Neural progenitor cell (in vitro differentiated cells): ENCODE data around the gene TMEM176A. TPM values are rescaled to one million over a fixed set of nuclear protein-coding genes. Genes with fewer than 3 reads are reported as not detected.
A peak's percentile ranks its signal among the peaks of the same experiment; 100 is the strongest.

Experiments used
- DNase-seq: peaks from one replicate; pipeline ENCODE4 v3.0.0-alpha.2; 2016; ENCODE audit warnings: low spot score
- H2AFZ ChIP-seq: fragments of 200-600 bp; sonication (generic); replicated peaks from 2 replicates; pipeline ENCODE4 v1.6.1; 2016; ENCODE audit warnings: antibody characterized with exemption
- H3F3A ChIP-seq: fragments of 200-600 bp; sonication (generic); 2 replicates; pipeline ENCODE4 v1.6.1; 2016; ENCODE audit warnings: antibody characterized with exemption, low read depth
- H3K27ac ChIP-seq: fragments of 200-600 bp; sonication (generic); 2 replicates; pipeline ENCODE4 v1.5.1; 2016; ENCODE audit warnings: mild to moderate bottlenecking
- H3K27me3 ChIP-seq: fragments of 200-600 bp; sonication (generic); 2 replicates; pipeline ENCODE4 v1.6.1; 2016; ENCODE audit warnings: mild to moderate bottlenecking, moderate library complexity
- H3K36me3 ChIP-seq: fragments of 200-600 bp; sonication (generic); 2 replicates; pipeline ENCODE4 v1.5.1; 2016
- H3K4me1 ChIP-seq: fragments of 200-600 bp; sonication (generic); 2 replicates; pipeline ENCODE4 v1.6.1; 2016; ENCODE audit warnings: mixed run types
- H3K4me2 ChIP-seq: fragments of 200-600 bp; sonication (generic); 2 replicates; pipeline ENCODE4 v1.6.1; 2016
- H3K4me3 ChIP-seq: fragments of 200-600 bp; sonication (generic); 2 replicates; pipeline ENCODE4 v1.5.1; 2016
- H3K79me2 ChIP-seq: fragments of 200-600 bp; sonication (generic); 2 replicates; pipeline ENCODE4 v1.6.1; 2016; ENCODE audit warnings: low read depth
- H3K9ac ChIP-seq: fragments of 200-600 bp; sonication (generic); 2 replicates; pipeline ENCODE4 v1.6.1; 2016
- H3K9me3 ChIP-seq: fragments of 200-600 bp; sonication (generic); 2 replicates; pipeline ENCODE4 v1.5.1; 2016; ENCODE audit warnings: low read depth
- H4K20me1 ChIP-seq: fragments of 200-600 bp; sonication (generic); 2 replicates; pipeline ENCODE4 v1.6.1; 2016; ENCODE audit warnings: low read depth
- H3K27ac Mint-ChIP-seq: 3 replicates; pipeline ENCODE4 v1.8.0; 2021; ENCODE audit warnings: mixed read lengths
- H3K27me3 Mint-ChIP-seq: 2 replicates; pipeline ENCODE4 v1.8.0; 2022; ENCODE audit warnings: low read depth, mild to moderate bottlenecking, inconsistent platforms, moderate library complexity, mixed read lengths; ENCODE audit not compliant: insufficient read depth
- H3K36me3 Mint-ChIP-seq: 3 replicates; pipeline ENCODE4 v1.8.0; 2021; ENCODE audit warnings: mixed read lengths
- H3K4me1 Mint-ChIP-seq: 3 replicates; pipeline ENCODE4 v1.8.0; 2021; ENCODE audit warnings: mixed read lengths
- H3K4me3 Mint-ChIP-seq: 3 replicates; pipeline ENCODE4 v1.8.0; 2021; ENCODE audit warnings: mild to moderate bottlenecking, moderate library complexity, mixed read lengths
- H3K9me3 Mint-ChIP-seq: 3 replicates; pipeline ENCODE4 v1.8.0; 2020; ENCODE audit warnings: mixed read lengths
- CTCF ChIP-seq: fragments of 200-600 bp; sonication (generic); IDR thresholded peaks from 2 replicates; pipeline ENCODE4 v1.5.1; 2017; ENCODE audit warnings: antibody characterized with exemption, mild to moderate bottlenecking
- EZH2 ChIP-seq: fragments of 200-600 bp; sonication (generic); IDR thresholded peaks from 2 replicates; pipeline ENCODE4 v1.6.1; 2017; ENCODE audit warnings: antibody characterized with exemption, mild to moderate bottlenecking, moderate library complexity
- EZH2phosphoT487 ChIP-seq: fragments of 200-600 bp; sonication (generic); IDR thresholded peaks from 2 replicates; pipeline ENCODE4 v1.6.1; 2017; ENCODE audit warnings: antibody characterized with exemption
- total RNA-seq: library from RNA; depleted of rRNA; stranded (reverse); fragments of >200 nt; gene quantifications from 2 replicates; pipeline ENCODE4 v1.2.3, GENCODE V29; 2015; ENCODE audit warnings: low replicate concordance

TMEM176A gene
- total RNA-seq, 1 donor from 2014 or later, result not detected

GRCh38 chr7:150842018-150842417 lies 41.4 kb downstream of the TMEM176A start:
- Mint-ChIP-seq H3K27ac (no peak overlapping the region), H3K27me3 (peaks cover 5% of the 10 kb centered on the region), H3K4me1 (no peaks in the 10 kb centered on the region), H3K4me3 (no peak overlapping the region), H3K9me3 (no peaks in the 10 kb centered on the region), H3K36me3 (no peaks in the 10 kb centered on the region)
- DNase-seq, result no peak
- Histone ChIP-seq H3K4me3 (no peak overlapping the region), H3K4me1 (no peaks in the 10 kb centered on the region), H3K79me2 (no peaks in the 10 kb centered on the region), H3K27me3 (no peaks in the 10 kb centered on the region), H2AFZ (no peak overlapping the region), H3K9ac (no peak overlapping the region), H3K27ac (no peak overlapping the region), H3K4me2 (no peak overlapping the region), H3F3A (no peaks in the 10 kb centered on the region), H3K36me3 (no peaks in the 10 kb centered on the region), H4K20me1 (no peaks in the 10 kb centered on the region), H3K9me3 (no peaks in the 10 kb centered on the region)
- TF ChIP-seq EZH2phosphoT487, result no peak
- TF ChIP-seq EZH2, result no peak
- no peak for TF ChIP-seq CTCF

GRCh38 chr7:150842716-150843115 lies 42.1 kb downstream of the TMEM176A start:
- no peaks in the 10 kb centered on the region for H3F3A ChIP-seq
- H3K27me3 ChIP-seq, result no peaks in the 10 kb centered on the region
- no peaks in the 10 kb centered on the region for H3K9me3 ChIP-seq
- Mint-ChIP-seq H3K36me3 (no peaks in the 10 kb centered on the region), H3K4me1 (peaks cover 4% of the 10 kb centered on the region), H3K27me3 (peaks cover 5% of the 10 kb centered on the region), H3K9me3 (no peaks in the 10 kb centered on the region), H3K27ac (no peak overlapping the region), H3K4me3 (no peak overlapping the region)
- no peak for DNase-seq
- no peak overlapping the region for H3K9ac ChIP-seq
- H3K4me1 ChIP-seq, result no peaks in the 10 kb centered on the region
- H3K79me2 ChIP-seq, result no peaks in the 10 kb centered on the region
- no peak overlapping the region for H2AFZ ChIP-seq
- H3K36me3 ChIP-seq, result no peaks in the 10 kb centered on the region
- no peak overlapping the region for H3K4me2 ChIP-seq
- TF ChIP-seq EZH2phosphoT487 (no peak), EZH2 (no peak), CTCF (no peak)
- no peaks in the 10 kb centered on the region for H4K20me1 ChIP-seq
- no peak overlapping the region for H3K4me3 ChIP-seq
- H3K27ac ChIP-seq, result no peak overlapping the region

GRCh38 chr7:150845421-150845861 lies 44.9 kb downstream of the TMEM176A start:
- no peaks in the 10 kb centered on the region for H3K27me3 ChIP-seq
- H4K20me1 ChIP-seq, result no peaks in the 10 kb centered on the region
- no peak overlapping the region for H3K27ac ChIP-seq
- H3K4me1 ChIP-seq, result no peaks in the 10 kb centered on the region
- Mint-ChIP-seq H3K27me3 (peaks cover 7% of the 10 kb centered on the region), H3K9me3 (no peaks in the 10 kb centered on the region), H3K4me1 (peaks cover 4% of the 10 kb centered on the region), H3K36me3 (no peaks in the 10 kb centered on the region), H3K4me3 (no peak overlapping the region), H3K27ac (no peak overlapping the region)
- H3F3A ChIP-seq, result no peaks in the 10 kb centered on the region
- TF ChIP-seq EZH2 (no peak), CTCF (no peak)
- no peaks in the 10 kb centered on the region for H3K9me3 ChIP-seq
- no peaks in the 10 kb centered on the region for H3K36me3 ChIP-seq
- H3K4me2 ChIP-seq, result no peak overlapping the region
- H3K9ac ChIP-seq, result no peak overlapping the region
- H3K4me3 ChIP-seq, result no peak overlapping the region
- H2AFZ ChIP-seq, result no peak overlapping the region
- no peaks in the 10 kb centered on the region for H3K79me2 ChIP-seq
- peak; percentile 47 for DNase-seq
